SK-N-SH (cell line): Measurements from ENCODE around the gene SBF2. TPM values are rescaled to one million over a fixed set of nuclear protein-coding genes. Genes with fewer than 3 reads are reported as not detected.

Experiments
- CTCF ChIA-PET: fragments of 300-600, 350-600 bp; formaldehyde crosslinking; extraction: SDS; loops from one replicate; lab custom pipeline; 2021; lab: Yijun Ruan, JAX
- POLR2A ChIA-PET: fragments of 350-600 bp; sonication (Branson Sonifier 250); formaldehyde crosslinking; extraction: SDS; loops from one replicate; lab custom pipeline; 2020; ENCODE audit warnings: antibody characterized with exemption, inconsistent platforms; lab: Yijun Ruan, JAX
- DNase-seq: peaks from one replicate; pipeline ENCODE4 v3.0.0; 2012
- H2AFZ ChIP-seq: fragments of 200-600 bp; sonication (generic); 2 replicates; pipeline ENCODE4 v1.8.1; 2016; ENCODE audit warnings: antibody characterized with exemption, mild to moderate bottlenecking, low read depth
- H3F3A ChIP-seq: fragments of 200-600 bp; sonication (generic); replicated peaks from 2 replicates; pipeline ENCODE3; 2016; ENCODE audit warnings: antibody characterized with exemption, mild to moderate bottlenecking; ENCODE audit not compliant: insufficient read depth
- H3K27ac ChIP-seq, 2 experiments: fragments of 200-500 bp in 1 of 2; fragments of 200-600 bp in 1 of 2; sonication (Bioruptor generic) in 1 of 2; sonication (generic), shearing (Covaris generic) in 1 of 2; 2 replicates each; pipeline versions ENCODE4 v1.5.1 to v1.6.1; 2014 to 2016; ENCODE audit warnings: low read depth in 2 of 2, inconsistent platforms in 1 of 2, low read length in 1 of 2, mild to moderate bottlenecking in 1 of 2, mixed read lengths in 1 of 2
- H3K27me3 ChIP-seq: fragments of 200-600 bp; sonication (generic), shearing (Covaris generic); 2 replicates; pipeline ENCODE4 v1.6.1; 2016; ENCODE audit warnings: mixed run types; ENCODE audit not compliant: insufficient read depth
- H3K36me3 ChIP-seq, 2 experiments: fragments of 200-500 bp in 1 of 2; fragments of 200-600 bp in 1 of 2; sonication (Bioruptor generic) in 1 of 2; sonication (generic) in 1 of 2; replicated peaks in 1 of 2; 2 replicates each; pipeline versions ENCODE3 to v1.5.1; 2014 to 2016; ENCODE audit warnings: low read length in 1 of 2, mild to moderate bottlenecking in 1 of 2; ENCODE audit not compliant: insufficient read depth in 2 of 2, control insufficient read depth in 1 of 2
- H3K4me1 ChIP-seq, 2 experiments: fragments of 200-500 bp in 1 of 2; fragments of 200-600 bp in 1 of 2; sonication (Bioruptor generic) in 1 of 2; sonication (generic), shearing (Covaris generic) in 1 of 2; 2 replicates each; pipeline versions ENCODE4 v1.5.1 to v1.6.1; 2014 to 2016; ENCODE audit warnings: low read depth in 1 of 2, low read length in 1 of 2, mixed run types in 1 of 2; ENCODE audit not compliant: insufficient read depth in 2 of 2, control insufficient read depth in 1 of 2
- H3K4me2 ChIP-seq: fragments of 200-600 bp; sonication (generic), shearing (Covaris generic); 2 replicates; pipeline ENCODE4 v1.6.1; 2017; ENCODE audit warnings: mixed run types
- H3K4me3 ChIP-seq, 2 experiments: fragments of 200-500 bp in 1 of 2; fragments of 200-600 bp in 1 of 2; sonication (Bioruptor generic) in 1 of 2; sonication (generic), shearing (Covaris generic) in 1 of 2; 2 replicates each; pipeline versions ENCODE4 v1.5.1 to v1.8.1; 2014 to 2016; ENCODE audit warnings: low read depth in 2 of 2, inconsistent platforms in 1 of 2, low read length in 1 of 2, mild to moderate bottlenecking in 1 of 2, mixed read lengths in 1 of 2, moderate library complexity in 1 of 2
- H3K79me2 ChIP-seq: fragments of 200-600 bp; sonication (generic); 2 replicates; pipeline ENCODE4 v1.8.1; 2017; ENCODE audit warnings: mild to moderate bottlenecking; ENCODE audit not compliant: insufficient read depth
- H3K9ac ChIP-seq: fragments of 200-600 bp; sonication (generic); 2 replicates; pipeline ENCODE4 v1.6.1; 2017; ENCODE audit warnings: mixed run types
- H3K9me2 ChIP-seq: fragments of 200-600 bp; sonication (generic); 2 replicates; pipeline ENCODE4 v1.6.1; 2017; ENCODE audit warnings: mixed run types
- H3K9me3 ChIP-seq: fragments of 200-600 bp; sonication (generic); 2 replicates; pipeline ENCODE4 v1.6.1; 2017; ENCODE audit warnings: mixed run types, mild to moderate bottlenecking, moderate library complexity
- H4K20me1 ChIP-seq: fragments of 200-600 bp; sonication (generic); 2 replicates; pipeline ENCODE4 v1.6.1; 2017; ENCODE audit warnings: mild to moderate bottlenecking, mixed run types; ENCODE audit not compliant: insufficient read depth
- CTCF ChIP-seq: fragments of 200-600 bp; sonication (generic); IDR thresholded peaks from 2 replicates; pipeline ENCODE4 v1.6.1; 2017; ENCODE audit warnings: antibody characterized with exemption, mild to moderate bottlenecking, moderate library complexity
- ELF1 ChIP-seq: IDR thresholded peaks from 2 replicates; pipeline ENCODE4 v1.4.0; 2012
- GABPA ChIP-seq: IDR thresholded peaks from 2 replicates; pipeline ENCODE4 v1.4.0; 2012; ENCODE audit warnings: low read depth, mild to moderate bottlenecking
- IRF3 ChIP-seq: fragments of 150-350 bp; IDR thresholded peaks from 2 replicates; pipeline ENCODE4 v1.6.1; 2016; ENCODE audit warnings: mild to moderate bottlenecking, low read depth, low read length
- MEF2A ChIP-seq: IDR thresholded peaks from 2 replicates; pipeline ENCODE4 v1.4.0; 2012; ENCODE audit warnings: low read depth, borderline replicate concordance
- MXI1 ChIP-seq: IDR thresholded peaks from 2 replicates; pipeline ENCODE4 v1.6.1; 2012; ENCODE audit warnings: mild to moderate bottlenecking, low read depth, low read length, improper control_type of control experiment
- NFIC ChIP-seq: IDR thresholded peaks from 2 replicates; pipeline ENCODE4 v1.4.0; 2012; ENCODE audit warnings: borderline replicate concordance
- POLR2AphosphoS5 ChIP-seq: IDR thresholded peaks from 2 replicates; pipeline ENCODE4 v1.6.1; 2012; ENCODE audit warnings: low read depth, low read length
- RAD21 ChIP-seq: IDR thresholded peaks from 2 replicates; pipeline ENCODE4 v1.6.1; 2012; ENCODE audit warnings: mild to moderate bottlenecking, low read length
- RCOR1 ChIP-seq: fragments of 150-350 bp; IDR thresholded peaks from 2 replicates; pipeline ENCODE4 v1.6.1; 2017; ENCODE audit warnings: antibody characterized with exemption, low read length
- REST ChIP-seq: IDR thresholded peaks from 2 replicates; pipeline ENCODE4 v1.6.1; 2012; ENCODE audit warnings: mild to moderate bottlenecking, low read depth, low read length, moderate library complexity
- RFX5 ChIP-seq: IDR thresholded peaks from 2 replicates; pipeline ENCODE4 v1.6.1; 2012; ENCODE audit warnings: mild to moderate bottlenecking, improper control_type of control experiment, low read length
- RXRA ChIP-seq: IDR thresholded peaks from 2 replicates; pipeline ENCODE4 v1.4.0; 2012; ENCODE audit warnings: low read depth, mild to moderate bottlenecking, borderline replicate concordance
- SIN3A ChIP-seq: IDR thresholded peaks from 2 replicates; pipeline ENCODE4 v1.6.1; 2012; ENCODE audit warnings: low read depth, mild to moderate bottlenecking, low read length, moderate library complexity, borderline replicate concordance
- TCF12 ChIP-seq: IDR thresholded peaks from 2 replicates; pipeline ENCODE4 v1.4.0; 2012
- TEAD4 ChIP-seq: IDR thresholded peaks from 2 replicates; pipeline ENCODE4 v1.4.0; 2012; ENCODE audit warnings: mild to moderate bottlenecking, borderline replicate concordance; ENCODE audit not compliant: insufficient read depth
- USF2 ChIP-seq: fragments of 150-350 bp; IDR thresholded peaks from 2 replicates; pipeline ENCODE4 v1.6.1; 2017; ENCODE audit warnings: antibody characterized with exemption, low read length, low read depth, borderline replicate concordance
- YY1 ChIP-seq: IDR thresholded peaks from 2 replicates; pipeline ENCODE4 v1.4.0; 2012; ENCODE audit warnings: low read depth, mild to moderate bottlenecking
- WGBS: methylation state at CpG from one replicate; pipeline ENCODE4 v1.1.6; 2017; ENCODE audit warnings: low lambda C conversion rate; 5-methylcytosine and 5-hydroxymethylcytosine counted together
- polyA plus RNA-seq, 3 experiments: library from polyadenylated mRNA; depleted of rRNA; stranded (reverse); fragments of >200 nt; gene quantifications; 2 replicates each; pipeline ENCODE4 v1.2.3, GENCODE V29; 2012
- TF ChIP-seq, protein P1 (sequence below): IDR thresholded peaks from 2 replicates; pipeline ENCODE4; 2012

SBF2 gene
- polyA plus RNA-seq, 1 of the 3 experiments (the other 2 are of a cell fraction): 23.0 TPM

DNA sequence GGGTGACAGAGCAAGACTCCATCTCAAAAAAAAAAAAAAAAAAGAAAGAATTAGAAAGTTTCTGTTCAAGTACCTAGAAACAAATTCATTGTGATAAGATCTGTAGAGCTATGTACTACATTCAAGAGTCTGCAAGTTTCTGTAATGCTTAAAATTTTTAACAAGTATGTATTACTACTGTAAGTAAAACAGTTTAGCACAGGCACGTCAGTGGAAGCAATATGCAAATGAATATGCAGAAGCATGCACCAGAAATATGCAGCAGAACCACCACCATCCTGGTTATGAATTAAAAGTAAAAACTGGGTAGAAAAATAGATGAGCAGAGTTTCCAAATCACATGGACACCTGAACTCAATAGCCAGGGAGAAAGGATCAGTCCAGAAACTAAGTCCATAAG, 19.3 kb downstream of the SBF2 start:
- POLR2A ChIA-PET: no interaction called here
- no peak for TF ChIP-seq ELF1
- TF ChIP-seq CTCF: no peak
- no peak for TF ChIP-seq RFX5
- TF ChIP-seq RAD21: no peak
- no peak for TF ChIP-seq SIN3A
- TF ChIP-seq USF2: no peak
- TF ChIP-seq NFIC: no peak
- TF ChIP-seq YY1: no peak
- no peak for TF ChIP-seq RCOR1
- TF ChIP-seq POLR2AphosphoS5: no peak
- no peak for TF ChIP-seq IRF3
- TF ChIP-seq TEAD4: no peak
- no peak for TF ChIP-seq MXI1
- TF ChIP-seq RXRA: no peak
- TF ChIP-seq, protein P1, sequence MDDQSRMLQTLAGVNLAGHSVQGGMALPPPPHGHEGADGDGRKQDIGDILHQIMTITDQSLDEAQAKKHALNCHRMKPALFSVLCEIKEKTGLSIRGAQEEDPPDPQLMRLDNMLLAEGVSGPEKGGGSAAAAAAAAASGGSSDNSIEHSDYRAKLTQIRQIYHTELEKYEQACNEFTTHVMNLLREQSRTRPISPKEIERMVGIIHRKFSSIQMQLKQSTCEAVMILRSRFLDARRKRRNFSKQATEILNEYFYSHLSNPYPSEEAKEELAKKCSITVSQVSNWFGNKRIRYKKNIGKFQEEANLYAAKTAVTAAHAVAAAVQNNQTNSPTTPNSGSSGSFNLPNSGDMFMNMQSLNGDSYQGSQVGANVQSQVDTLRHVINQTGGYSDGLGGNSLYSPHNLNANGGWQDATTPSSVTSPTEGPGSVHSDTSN: no peak
- TF ChIP-seq GABPA: no peak
- TF ChIP-seq MEF2A: no peak
- TF ChIP-seq REST: no peak
- TF ChIP-seq TCF12: no peak
- Histone ChIP-seq H3K4me2 (no peak overlapping the region), H4K20me1 (peaks cover 12% of the 10 kb centered on the region; the same call in 1 of the 2 replicates), H3K4me3 (no peak overlapping the region), H3K27me3 (no peaks in the 10 kb centered on the region), H3K9me3 (no peaks in the 10 kb centered on the region), H2AFZ (no peak overlapping the region), H3K79me2 (peaks cover 71% of the 10 kb centered on the region), H3F3A (peaks cover 4% of the 10 kb centered on the region), H3K4me1 (peaks cover 0 to 3% of the 10 kb centered on the region in 2 experiments; a peak in 1 of 4 replicates), H3K9me2 (no peaks in the 10 kb centered on the region), H3K27ac (no peak overlapping the region), H3K36me3 (no peaks in the 10 kb centered on the region), H3K9ac (no peak overlapping the region)
- DNase-seq: no peak
- 93% methylated on average over 1 of the region's 1 CpG for WGBS
- CTCF ChIA-PET: no interaction called here
